Measurements from ENCODE around the gene KRTAP4-5. TPM values are rescaled to one million over a fixed set of nuclear protein-coding genes. Genes with fewer than 3 reads are reported as not detected.
A peak's percentile ranks its signal among the peaks of the same experiment; 100 is the strongest.

Gene KRTAP4-5
- total RNA-seq, 1 donor, result not detected

DNA sequence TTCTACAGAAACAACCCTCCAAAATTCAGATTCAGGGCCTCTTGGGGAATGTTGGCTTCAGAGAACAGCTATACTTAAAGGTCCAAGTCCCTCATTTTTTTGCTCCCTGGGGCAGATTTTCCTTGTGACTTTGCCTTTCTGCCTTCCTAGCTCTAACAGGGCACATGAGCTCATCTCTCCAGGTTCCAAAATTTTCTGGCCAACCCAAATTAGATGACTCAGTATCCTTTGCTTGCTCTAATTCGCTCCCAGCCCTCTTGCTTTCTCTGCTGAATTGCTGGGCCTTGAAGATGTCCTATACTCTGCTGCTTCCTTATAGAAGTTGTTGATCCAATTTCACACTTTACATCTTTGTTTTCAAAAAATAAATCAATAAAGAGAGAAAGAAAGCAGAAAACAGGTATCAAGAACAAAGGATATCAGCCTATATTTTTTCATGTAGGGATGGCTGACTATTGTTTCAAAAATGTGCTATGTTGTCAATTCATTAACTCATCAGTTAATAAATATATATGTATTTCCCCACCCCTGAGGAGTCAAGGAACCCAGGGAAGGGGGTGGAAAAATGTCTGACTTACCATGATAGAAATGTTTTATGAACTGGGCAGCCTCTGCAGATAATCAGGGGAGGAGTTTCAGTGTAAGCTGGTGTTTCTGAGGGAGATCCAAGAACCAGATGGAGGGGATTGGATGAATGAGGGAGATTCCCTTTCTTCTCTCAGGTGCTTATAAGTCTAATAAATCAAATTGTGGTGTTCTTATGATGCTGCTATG, 29.4 kb upstream of the KRTAP4-5 start:
- TF ChIP-seq CTCF (IDR thresholded peaks at IDR 0.05; ENCODE audit: insufficient read depth, low read length), result peak; percentile 22
- H3K4me3 ChIP-seq (ENCODE audit: low read depth, low read length), result no peak overlapping the region
- peak; percentile 56 for DNase-seq (ENCODE audit: low read depth)

DNA sequence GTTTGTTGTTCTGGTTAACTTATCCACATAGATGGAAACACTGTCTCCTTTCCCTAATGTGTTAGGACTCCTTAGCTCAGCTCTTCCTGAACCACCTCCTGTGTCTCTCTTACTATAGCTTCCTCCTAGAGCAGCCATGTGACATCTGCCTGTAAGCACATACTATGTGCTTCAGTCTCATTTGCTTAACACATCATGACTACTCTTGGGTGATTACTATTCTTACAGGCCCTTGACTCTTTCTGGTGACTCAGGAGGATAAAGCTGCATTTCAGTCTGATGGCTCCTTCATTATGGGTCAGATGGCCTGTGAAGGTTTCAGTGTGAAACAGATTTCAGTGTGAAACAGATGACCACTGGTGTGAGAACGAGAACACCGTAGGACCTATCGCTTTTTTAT, 28.7 kb upstream of the KRTAP4-5 start:
- TF ChIP-seq CTCF (IDR thresholded peaks at IDR 0.05; ENCODE audit: insufficient read depth, low read length), result no peak
- DNase-seq (ENCODE audit: low read depth), result peak; percentile 22
- no peak overlapping the region for H3K4me3 ChIP-seq (ENCODE audit: low read depth, low read length)

GRCh38 chr17:41177727-41178271, 28.2 kb upstream of the KRTAP4-5 start, which contains the start of gene KRTAP4-2:
KRTAP4-2 (minus strand) TSS chr17:41178221; CDS start chr17:41178164, 57 bp downstream.
- H3K4me3 ChIP-seq (ENCODE audit: low read depth, low read length), result no peak within 1 kb of the TSS
- DNase-seq (ENCODE audit: low read depth), result no peak
- TF ChIP-seq CTCF (IDR thresholded peaks at IDR 0.05; ENCODE audit: insufficient read depth, low read length), result no peak

- no peak for DNase-seq (ENCODE audit: low read depth)
- H3K4me3 ChIP-seq (ENCODE audit: low read depth, low read length), result no peak overlapping the region
- TF ChIP-seq CTCF (IDR thresholded peaks at IDR 0.05; ENCODE audit: insufficient read depth, low read length), result no peak
These were observed 27.2 kb upstream of the KRTAP4-5 start for GRCh38 chr17:41176744-41177387.

DNA sequence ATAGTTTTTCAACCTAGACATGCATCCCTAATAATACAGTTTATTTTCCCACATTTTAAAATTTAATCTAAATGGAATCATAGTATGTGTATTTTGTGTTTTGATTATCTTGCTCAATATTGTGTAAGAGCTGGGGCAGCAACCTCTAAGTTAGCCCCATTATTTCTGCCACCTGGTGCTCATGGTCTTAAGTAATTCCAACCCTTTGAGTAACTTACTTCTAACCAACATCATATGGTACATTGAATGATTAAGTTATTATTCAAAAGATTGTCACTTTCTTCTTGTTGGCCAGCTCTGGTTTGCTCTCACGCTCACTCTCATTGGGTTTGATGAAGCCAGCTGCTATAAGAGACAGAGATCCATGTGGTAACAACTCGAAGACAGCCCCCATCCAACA, 22.3 kb upstream of the KRTAP4-5 start:
- peak; percentile 19 for DNase-seq (ENCODE audit: low read depth)
- H3K4me3 ChIP-seq (ENCODE audit: low read depth, low read length), result no peak overlapping the region
- TF ChIP-seq CTCF (IDR thresholded peaks at IDR 0.05; ENCODE audit: insufficient read depth, low read length), result no peak

DNA sequence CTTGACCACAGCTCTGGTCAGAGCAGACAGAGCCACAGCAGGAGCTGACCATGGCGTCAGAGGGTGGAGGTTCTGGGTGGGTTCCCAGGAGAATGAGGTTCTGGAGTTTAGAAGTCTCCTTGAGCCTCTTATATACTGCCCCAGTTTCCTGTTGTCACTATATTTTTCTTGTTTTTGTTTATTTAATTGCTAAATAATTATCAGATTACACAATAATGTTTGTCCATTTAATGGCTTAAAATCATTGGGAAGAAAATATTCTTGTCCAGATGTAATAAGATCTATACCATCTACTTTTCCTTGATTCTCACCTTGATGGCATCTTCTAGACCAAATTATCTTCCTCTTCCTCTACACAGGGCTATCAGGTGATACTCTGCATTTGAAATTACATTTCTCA, 18.5 kb upstream of the KRTAP4-5 start, which contains the start of gene KRTAP4-3:
KRTAP4-3 (minus strand) TSS at position 101 of the 400 bp plus-strand sequence; CDS start at position 52, 49 bp downstream.
- H3K4me3 ChIP-seq (ENCODE audit: low read depth, low read length), result no peak within 1 kb of the TSS
- TF ChIP-seq CTCF (IDR thresholded peaks at IDR 0.05; ENCODE audit: insufficient read depth, low read length), result no peak
- no peak for DNase-seq (ENCODE audit: low read depth)

Data from fibroblast of the aortic adventitia (primary cell).